Ascending aorta (tissue), 2 donors: Measurements from ENCODE around the gene LBP. TPM values are rescaled to one million over a fixed set of nuclear protein-coding genes. Genes with fewer than 3 reads are reported as not detected.

ENCODE experiments used
- DNase-seq, 2 donors: peaks; one replicate each; pipeline ENCODE4 v3.0.0-alpha.2; 2019; ENCODE audit warnings: low spot score in 2 of 2
- H3K27ac ChIP-seq, 2 donors: fragments of 200-600 bp; sonication (generic); one replicate each; pipeline ENCODE4 v1.5.1; 2016 to 2017; ENCODE audit warnings: mild to moderate bottlenecking in 1 of 2
- H3K27me3 ChIP-seq: fragments of 200-600 bp; sonication (generic); one replicate; pipeline ENCODE4 v1.5.1; 2017
- H3K36me3 ChIP-seq, 2 donors: fragments of 200-600 bp; sonication (generic); one replicate each; pipeline ENCODE4 v1.5.1; 2016
- H3K4me1 ChIP-seq, 2 donors: fragments of 200-600 bp; sonication (generic); one replicate each; pipeline ENCODE4 v1.5.1; 2016 to 2017; ENCODE audit warnings: mild to moderate bottlenecking in 1 of 2
- H3K4me3 ChIP-seq, 2 donors: fragments of 200-600 bp; sonication (generic); one replicate each; pipeline ENCODE4 v1.5.1; 2016 to 2017; ENCODE audit warnings: mild to moderate bottlenecking in 1 of 2
- H3K9me3 ChIP-seq, 2 donors: fragments of 200-600 bp; sonication (generic); one replicate each; pipeline ENCODE4 v1.5.1; 2016
- intact Hi-C: fragments of 100-400 bp; cut with DNase I; formaldehyde crosslinking; loops from one replicate; pipeline ENCODE4 v1.15.1; 2023
- total RNA-seq: library from RNA; depleted of rRNA; stranded (reverse); fragments of >200 nt; gene quantifications from one replicate; pipeline ENCODE4 v1.1.0, GENCODE V29; 2016
- TF ChIP-seq, protein P1 (sequence below), 3 experiments: fragments of 200-600 bp in 2 of 3; fragments of 450-650 bp in 1 of 3; sonication (generic) in 2 of 3; IDR thresholded peaks; one replicate each; pipeline ENCODE4 v1.5.1; 2016 to 2019; ENCODE audit warnings: antibody characterized with exemption in 3 of 3, mild to moderate bottlenecking in 1 of 3, moderate library complexity in 1 of 3

The LBP gene
- total RNA-seq, 1 donor from 2014 or later, result 18.8 TPM

DNA sequence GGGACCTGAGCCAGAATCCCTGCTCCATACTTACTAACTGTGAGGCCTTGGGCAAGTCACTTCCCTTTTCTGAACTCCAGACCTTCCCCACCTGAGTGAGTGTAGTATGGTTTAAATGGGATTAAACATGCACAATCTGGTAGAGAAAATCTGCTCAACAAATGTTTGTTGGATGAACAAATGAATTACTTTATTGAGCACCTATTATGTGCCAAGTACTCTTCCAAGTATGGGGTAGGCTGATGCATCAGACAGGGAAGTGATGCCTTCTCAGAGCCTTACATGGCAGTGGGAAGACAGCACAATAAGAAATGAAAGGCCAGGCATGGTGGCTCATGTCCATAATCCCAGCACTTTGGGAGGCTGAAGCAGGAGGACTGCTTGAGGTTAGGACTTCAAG, 15.0 kb upstream of the LBP start:
- H3K27me3 ChIP-seq, result no peaks in the 10 kb centered on the region

DNA sequence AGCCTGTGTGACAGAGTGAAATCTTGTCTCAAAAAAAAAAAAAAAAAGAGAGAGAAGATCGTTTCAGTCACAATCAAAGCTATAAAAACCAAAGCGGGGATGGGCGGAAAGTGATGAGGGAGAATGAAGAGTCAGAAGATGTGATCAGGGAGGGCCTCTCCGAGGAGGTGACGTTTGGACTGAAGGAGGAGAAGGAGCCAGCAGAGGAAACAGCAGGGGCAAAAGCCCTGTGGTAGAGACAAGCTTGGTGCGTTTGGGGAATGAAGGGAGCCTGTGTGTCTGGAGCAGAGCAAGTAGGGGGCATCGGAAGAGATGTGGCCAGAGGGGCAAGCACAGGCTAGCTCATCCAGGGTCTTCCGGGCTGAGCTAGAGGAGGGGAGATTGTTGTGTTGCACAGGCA, 14.5 kb upstream of the LBP start:
- no peaks in the 10 kb centered on the region for H3K27me3 ChIP-seq
- H3K36me3 ChIP-seq, result no peaks in the 10 kb centered on the region

More for the DNA sequence above, 15.0 kb upstream of the LBP start:
- no peak overlapping the region for H3K4me3 ChIP-seq
- H3K9me3 ChIP-seq, result no peaks in the 10 kb centered on the region
- intact Hi-C loops, result no loop called here
- no peak for DNase-seq
- TF ChIP-seq, protein P1, sequence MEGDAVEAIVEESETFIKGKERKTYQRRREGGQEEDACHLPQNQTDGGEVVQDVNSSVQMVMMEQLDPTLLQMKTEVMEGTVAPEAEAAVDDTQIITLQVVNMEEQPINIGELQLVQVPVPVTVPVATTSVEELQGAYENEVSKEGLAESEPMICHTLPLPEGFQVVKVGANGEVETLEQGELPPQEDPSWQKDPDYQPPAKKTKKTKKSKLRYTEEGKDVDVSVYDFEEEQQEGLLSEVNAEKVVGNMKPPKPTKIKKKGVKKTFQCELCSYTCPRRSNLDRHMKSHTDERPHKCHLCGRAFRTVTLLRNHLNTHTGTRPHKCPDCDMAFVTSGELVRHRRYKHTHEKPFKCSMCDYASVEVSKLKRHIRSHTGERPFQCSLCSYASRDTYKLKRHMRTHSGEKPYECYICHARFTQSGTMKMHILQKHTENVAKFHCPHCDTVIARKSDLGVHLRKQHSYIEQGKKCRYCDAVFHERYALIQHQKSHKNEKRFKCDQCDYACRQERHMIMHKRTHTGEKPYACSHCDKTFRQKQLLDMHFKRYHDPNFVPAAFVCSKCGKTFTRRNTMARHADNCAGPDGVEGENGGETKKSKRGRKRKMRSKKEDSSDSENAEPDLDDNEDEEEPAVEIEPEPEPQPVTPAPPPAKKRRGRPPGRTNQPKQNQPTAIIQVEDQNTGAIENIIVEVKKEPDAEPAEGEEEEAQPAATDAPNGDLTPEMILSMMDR (IDR thresholded peaks at IDR 0.05), result no peak
- no peak overlapping the region for H3K27ac ChIP-seq
- no peaks in the 10 kb centered on the region for H3K4me1 ChIP-seq
- no peaks in the 10 kb centered on the region for H3K36me3 ChIP-seq

DNA sequence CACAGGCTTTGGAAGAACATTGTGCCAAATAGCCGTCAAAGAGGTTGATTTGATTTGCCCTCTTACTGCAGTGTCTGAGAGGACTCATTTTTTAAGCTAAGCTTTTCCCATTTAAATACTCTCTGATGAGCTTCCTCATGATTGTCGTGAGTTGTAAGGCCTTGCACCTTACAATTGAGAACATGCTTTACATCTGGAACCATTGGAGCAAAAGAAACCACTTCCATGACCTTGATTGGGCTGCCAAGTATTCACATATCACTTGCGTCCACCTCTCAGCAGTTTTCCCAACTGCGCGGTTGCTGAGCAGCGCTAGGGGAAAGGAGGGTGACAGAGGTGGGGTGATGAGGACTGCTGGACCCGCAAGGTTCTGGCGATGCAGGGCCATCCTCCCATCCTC, 12.3 kb upstream of the LBP start:
- no peak for DNase-seq
- intact Hi-C loops, result no loop called here
- Histone ChIP-seq H3K4me3 (no peak overlapping the region), H3K27ac (no peak overlapping the region), H3K27me3 (no peaks in the 10 kb centered on the region), H3K4me1 (no peaks in the 10 kb centered on the region), H3K9me3 (no peaks in the 10 kb centered on the region), H3K36me3 (no peaks in the 10 kb centered on the region)
- TF ChIP-seq, protein P1 (IDR thresholded peaks at IDR 0.05), result no peak

More for the DNA sequence above, 14.5 kb upstream of the LBP start:
- TF ChIP-seq, protein P1 (IDR thresholded peaks at IDR 0.05), result no peak
- Histone ChIP-seq H3K4me3 (no peak overlapping the region), H3K27ac (no peak overlapping the region), H3K9me3 (no peaks in the 10 kb centered on the region), H3K4me1 (no peaks in the 10 kb centered on the region)
- intact Hi-C loops, result no loop called here
- no peak for DNase-seq

DNA sequence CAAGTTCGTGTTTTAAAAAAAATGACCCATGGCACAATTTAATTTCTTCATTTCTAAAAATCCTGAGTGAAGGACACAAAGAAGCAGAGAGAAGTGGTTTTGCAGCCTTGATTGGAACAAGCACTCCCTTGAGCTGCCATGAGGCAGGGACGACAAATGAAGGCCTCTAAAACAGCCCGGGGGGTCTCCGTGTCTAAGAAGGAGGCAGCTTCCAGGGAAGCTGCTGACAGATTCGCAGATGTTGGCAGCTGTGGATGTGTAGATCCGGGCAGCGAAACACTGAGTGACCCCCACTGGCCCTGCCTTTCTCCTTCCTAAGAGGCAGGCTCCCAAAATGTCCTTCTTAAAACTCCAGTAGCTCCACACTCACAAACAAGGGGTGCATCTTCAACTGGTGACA, 9.6 kb upstream of the LBP start:
- no peak overlapping the region for H3K27ac ChIP-seq
- H3K4me3 ChIP-seq, result no peak overlapping the region
- H3K4me1 ChIP-seq, result no peaks in the 10 kb centered on the region
- intact Hi-C loops, result no loop called here
- H3K9me3 ChIP-seq, result no peaks in the 10 kb centered on the region
- H3K36me3 ChIP-seq, result no peaks in the 10 kb centered on the region
- DNase-seq, result no peak
- TF ChIP-seq, protein P1 (IDR thresholded peaks at IDR 0.05), result no peak
- no peaks in the 10 kb centered on the region for H3K27me3 ChIP-seq

DNA sequence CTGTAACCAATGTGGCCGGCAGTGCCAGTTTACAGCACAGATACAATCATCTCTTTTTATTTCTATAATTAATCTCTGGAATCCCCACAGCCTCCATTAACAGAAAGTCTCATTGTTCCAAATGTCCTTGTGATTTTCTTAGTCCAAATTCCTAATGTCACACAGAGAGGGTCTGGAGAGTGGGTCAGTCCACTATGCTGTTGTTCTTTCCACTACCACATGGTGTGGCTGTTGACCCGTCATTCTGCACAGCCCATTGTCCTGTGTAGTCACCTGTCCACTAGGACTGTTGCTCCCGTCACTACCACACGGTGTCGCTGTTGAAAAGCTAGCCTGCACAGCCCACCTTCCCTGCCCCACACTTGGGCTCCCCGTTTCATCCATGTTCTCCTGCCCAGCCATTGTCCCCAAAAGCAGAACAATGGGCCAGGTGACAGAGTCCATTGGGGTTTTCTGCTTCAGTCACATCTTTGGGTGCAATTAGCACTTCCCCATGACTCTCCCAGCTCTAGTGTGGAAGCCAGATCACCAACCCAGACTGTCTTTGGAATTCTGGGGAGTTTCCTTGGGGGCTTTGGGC, 8.6 kb upstream of the LBP start:
- Histone ChIP-seq H3K4me3 (no peak overlapping the region), H3K4me1 (no peaks in the 10 kb centered on the region), H3K27ac (no peak overlapping the region), H3K9me3 (no peaks in the 10 kb centered on the region), H3K27me3 (no peaks in the 10 kb centered on the region), H3K36me3 (no peaks in the 10 kb centered on the region)
- TF ChIP-seq, protein P1 (IDR thresholded peaks at IDR 0.05), result peak in 1 of 3 experiments; percentile 27
- DNase-seq, result no peak
- intact Hi-C loops, result no loop called here
